Panc1 (cell line): ENCODE data around the gene ADM2. TPM values are rescaled to one million over a fixed set of nuclear protein-coding genes. Genes with fewer than 3 reads are reported as not detected.

Experiments
- ATAC-seq: fragments of 200-7000 bp; cut with Tn5 transposase; 2 replicates; pipeline ENCODE4 v1.9.1; 2020; ENCODE audit warnings: mild to moderate bottlenecking, moderate library complexity
- BruUV-seq: library from RNA; stranded (reverse); fragments of 400-500 nt; replicated peaks from 2 replicates; lab custom pipeline; 2021; lab: Mats Ljungman, UMichigan
- CTCF ChIA-PET: fragments of 300-600 bp; sonication (Branson Sonifier 250); formaldehyde crosslinking; loops from one replicate; lab custom pipeline; 2022; ENCODE audit warnings: antibody characterized with exemption; lab: Charles Lee
- POLR2A ChIA-PET: fragments of 300-600 bp; sonication (Branson Sonifier 250); formaldehyde crosslinking; loops from one replicate; lab custom pipeline; 2022; ENCODE audit warnings: antibody characterized with exemption; lab: Charles Lee
- DNase-seq: peaks from one replicate; pipeline ENCODE4 v3.0.0-alpha.2; 2010; ENCODE audit warnings: low read depth, low spot score
- H3K27ac ChIP-seq: 2 replicates; pipeline ENCODE4 v1.5.1; 2011; ENCODE audit warnings: mild to moderate bottlenecking, low read length, inconsistent platforms
- H3K27me3 ChIP-seq: fragments of 200-500 bp; sonication (Bioruptor generic); 2 replicates; pipeline ENCODE4 v1.6.0; 2014; ENCODE audit warnings: low read length, inconsistent platforms; ENCODE audit not compliant: control insufficient read depth, insufficient read depth
- H3K36me3 ChIP-seq: fragments of 200-500 bp; sonication (Bioruptor generic); 2 replicates; pipeline ENCODE4 v1.5.1; 2014; ENCODE audit warnings: inconsistent platforms, mild to moderate bottlenecking, low read length, moderate library complexity; ENCODE audit not compliant: control insufficient read depth, insufficient read depth
- H3K4me1 ChIP-seq: 2 replicates; pipeline ENCODE4 v1.5.1; 2011; ENCODE audit warnings: inconsistent platforms, mild to moderate bottlenecking, low read length, moderate library complexity; ENCODE audit not compliant: control insufficient read depth, insufficient read depth
- H3K4me3 ChIP-seq, 2 experiments: 2 replicates each; pipeline ENCODE4 v1.5.1; 2011 to 2012; ENCODE audit warnings: low read depth in 2 of 2, low read length in 2 of 2, mild to moderate bottlenecking in 2 of 2, inconsistent platforms in 1 of 2, moderate library complexity in 1 of 2
- H3K9me3 ChIP-seq: fragments of 200-500 bp; sonication (Bioruptor generic); 2 replicates; pipeline ENCODE4 v1.5.1; 2014; ENCODE audit warnings: low read depth, mild to moderate bottlenecking, inconsistent platforms, low read length, moderate library complexity; ENCODE audit not compliant: control insufficient read depth, insufficient read depth
- POLR2AphosphoS5 ChIP-seq: IDR thresholded peaks from 2 replicates; pipeline ENCODE4 v1.6.1; 2012; ENCODE audit warnings: mild to moderate bottlenecking, low read depth, low read length, moderate library complexity
- SIN3A ChIP-seq: IDR thresholded peaks from 2 replicates; pipeline ENCODE4 v1.6.1; 2012; ENCODE audit warnings: low read depth, mild to moderate bottlenecking, low read length, moderate library complexity, borderline replicate concordance; ENCODE audit not compliant: insufficient read depth
- TCF7L2 ChIP-seq: IDR thresholded peaks from 2 replicates; pipeline ENCODE4 v1.6.1; 2011; ENCODE audit warnings: mild to moderate bottlenecking, low read depth, low read length, inconsistent platforms
- in situ Hi-C: cut with HindIII; loops from 2 replicates; pipeline ENCODE4 v1.10.0; 2016; ENCODE audit warnings: low sequenced_read_pairs, low pct_unique_long_range_greater_than_20kb
- intact Hi-C: fragments of 100-400 bp; cut with micrococcal nuclease; formaldehyde crosslinking; loops from one replicate; pipeline ENCODE4 v1.10.0; 2022; ENCODE audit not compliant: unreplicated experiment
- total RNA-seq: library from RNA; stranded (reverse); gene quantifications from one replicate; pipeline ENCODE4 v1.2.1, GENCODE V29; 2021; ENCODE audit not compliant: unreplicated experiment
- TF ChIP-seq, protein P1 (sequence below), 2 experiments: IDR thresholded peaks; 2 replicates each; pipeline ENCODE4 v1.6.1; 2011 to 2012; ENCODE audit warnings: low read depth in 2 of 2, control low read depth in 1 of 2, low read length in 1 of 2, mild to moderate bottlenecking in 1 of 2, moderate library complexity in 1 of 2; ENCODE audit not compliant: insufficient read depth in 1 of 2
- TF ChIP-seq, protein P2 (sequence below): fragments of 450-650 bp; IDR thresholded peaks from 2 replicates; pipeline ENCODE4 v1.5.1; 2017; ENCODE audit warnings: mild to moderate bottlenecking

The ADM2 gene
- total RNA-seq, 1 experiment from 2014 or later, result 3.9 TPM

DNA sequence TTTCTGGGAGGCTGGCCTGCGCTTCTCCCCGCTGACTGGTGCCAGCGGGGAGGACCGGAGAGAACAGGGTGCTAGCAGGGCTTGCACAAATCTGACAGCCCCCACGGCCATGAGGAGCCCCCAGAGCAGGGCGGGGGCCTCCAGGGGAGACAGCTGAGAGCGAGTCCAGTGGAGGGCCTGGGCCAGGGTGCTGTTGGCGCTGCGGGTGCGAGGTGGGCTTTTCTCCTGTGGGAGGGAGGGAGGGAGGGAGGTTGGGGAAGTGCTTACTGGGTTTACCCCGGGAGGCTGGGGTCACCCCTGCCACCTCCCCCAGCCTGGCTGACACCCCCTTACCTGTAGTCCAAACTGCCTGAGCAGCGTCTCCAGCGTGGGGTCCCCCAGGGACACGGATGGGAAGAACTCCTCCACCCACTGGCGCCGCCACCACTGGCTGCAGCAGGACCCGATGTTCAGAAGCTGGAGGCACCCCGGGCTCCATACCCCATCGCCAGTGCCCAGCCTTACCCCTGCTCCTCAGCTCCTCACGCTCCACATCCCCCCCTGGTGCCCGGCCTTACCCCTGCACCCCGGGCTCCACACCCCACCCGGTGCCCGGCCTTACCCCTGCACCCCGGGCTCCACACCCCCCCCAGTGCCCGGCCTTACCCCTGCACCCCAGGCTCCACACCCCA is 22.3 kb downstream of the ADM2 start:
- in situ Hi-C loops, result no loop called here
- Histone ChIP-seq H3K9me3 (no peaks in the 10 kb centered on the region), H3K27me3 (no peaks in the 10 kb centered on the region), H3K4me1 (0 out of 2 replicates have a peak, but pooled peaks cover under 1% of the 10 kb centered on the region), H3K4me3 (no peak overlapping the region), H3K36me3 (peaks cover 4% of the 10 kb centered on the region), H3K27ac (no peak overlapping the region)
- intact Hi-C loops, result no loop called here
- BruUV-seq, result no TSS peak
- TF ChIP-seq, protein P1, sequence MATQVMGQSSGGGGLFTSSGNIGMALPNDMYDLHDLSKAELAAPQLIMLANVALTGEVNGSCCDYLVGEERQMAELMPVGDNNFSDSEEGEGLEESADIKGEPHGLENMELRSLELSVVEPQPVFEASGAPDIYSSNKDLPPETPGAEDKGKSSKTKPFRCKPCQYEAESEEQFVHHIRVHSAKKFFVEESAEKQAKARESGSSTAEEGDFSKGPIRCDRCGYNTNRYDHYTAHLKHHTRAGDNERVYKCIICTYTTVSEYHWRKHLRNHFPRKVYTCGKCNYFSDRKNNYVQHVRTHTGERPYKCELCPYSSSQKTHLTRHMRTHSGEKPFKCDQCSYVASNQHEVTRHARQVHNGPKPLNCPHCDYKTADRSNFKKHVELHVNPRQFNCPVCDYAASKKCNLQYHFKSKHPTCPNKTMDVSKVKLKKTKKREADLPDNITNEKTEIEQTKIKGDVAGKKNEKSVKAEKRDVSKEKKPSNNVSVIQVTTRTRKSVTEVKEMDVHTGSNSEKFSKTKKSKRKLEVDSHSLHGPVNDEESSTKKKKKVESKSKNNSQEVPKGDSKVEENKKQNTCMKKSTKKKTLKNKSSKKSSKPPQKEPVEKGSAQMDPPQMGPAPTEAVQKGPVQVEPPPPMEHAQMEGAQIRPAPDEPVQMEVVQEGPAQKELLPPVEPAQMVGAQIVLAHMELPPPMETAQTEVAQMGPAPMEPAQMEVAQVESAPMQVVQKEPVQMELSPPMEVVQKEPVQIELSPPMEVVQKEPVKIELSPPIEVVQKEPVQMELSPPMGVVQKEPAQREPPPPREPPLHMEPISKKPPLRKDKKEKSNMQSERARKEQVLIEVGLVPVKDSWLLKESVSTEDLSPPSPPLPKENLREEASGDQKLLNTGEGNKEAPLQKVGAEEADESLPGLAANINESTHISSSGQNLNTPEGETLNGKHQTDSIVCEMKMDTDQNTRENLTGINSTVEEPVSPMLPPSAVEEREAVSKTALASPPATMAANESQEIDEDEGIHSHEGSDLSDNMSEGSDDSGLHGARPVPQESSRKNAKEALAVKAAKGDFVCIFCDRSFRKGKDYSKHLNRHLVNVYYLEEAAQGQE (IDR thresholded peaks at IDR 0.05; ENCODE audit: insufficient read depth in 1 of 2, low read depth in 2 of 2, low read length in 1 of 2), result no peak
- TF ChIP-seq, protein P2, sequence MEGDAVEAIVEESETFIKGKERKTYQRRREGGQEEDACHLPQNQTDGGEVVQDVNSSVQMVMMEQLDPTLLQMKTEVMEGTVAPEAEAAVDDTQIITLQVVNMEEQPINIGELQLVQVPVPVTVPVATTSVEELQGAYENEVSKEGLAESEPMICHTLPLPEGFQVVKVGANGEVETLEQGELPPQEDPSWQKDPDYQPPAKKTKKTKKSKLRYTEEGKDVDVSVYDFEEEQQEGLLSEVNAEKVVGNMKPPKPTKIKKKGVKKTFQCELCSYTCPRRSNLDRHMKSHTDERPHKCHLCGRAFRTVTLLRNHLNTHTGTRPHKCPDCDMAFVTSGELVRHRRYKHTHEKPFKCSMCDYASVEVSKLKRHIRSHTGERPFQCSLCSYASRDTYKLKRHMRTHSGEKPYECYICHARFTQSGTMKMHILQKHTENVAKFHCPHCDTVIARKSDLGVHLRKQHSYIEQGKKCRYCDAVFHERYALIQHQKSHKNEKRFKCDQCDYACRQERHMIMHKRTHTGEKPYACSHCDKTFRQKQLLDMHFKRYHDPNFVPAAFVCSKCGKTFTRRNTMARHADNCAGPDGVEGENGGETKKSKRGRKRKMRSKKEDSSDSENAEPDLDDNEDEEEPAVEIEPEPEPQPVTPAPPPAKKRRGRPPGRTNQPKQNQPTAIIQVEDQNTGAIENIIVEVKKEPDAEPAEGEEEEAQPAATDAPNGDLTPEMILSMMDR, result no peak; the same call in 1 of the 2 replicates
- no peak for TF ChIP-seq SIN3A
- no peak for TF ChIP-seq TCF7L2
- TF ChIP-seq POLR2AphosphoS5, result no peak
- ATAC-seq, result no peak
- POLR2A ChIA-PET, result no interaction called here
- CTCF ChIA-PET, result interaction anchor here (0.6 kb wide), 2 partner anchors 65 to 82 kb away, joined by 3 to 4 read pairs; no protein-coding TSS in a partner anchor
- DNase-seq, result no peak

DNA sequence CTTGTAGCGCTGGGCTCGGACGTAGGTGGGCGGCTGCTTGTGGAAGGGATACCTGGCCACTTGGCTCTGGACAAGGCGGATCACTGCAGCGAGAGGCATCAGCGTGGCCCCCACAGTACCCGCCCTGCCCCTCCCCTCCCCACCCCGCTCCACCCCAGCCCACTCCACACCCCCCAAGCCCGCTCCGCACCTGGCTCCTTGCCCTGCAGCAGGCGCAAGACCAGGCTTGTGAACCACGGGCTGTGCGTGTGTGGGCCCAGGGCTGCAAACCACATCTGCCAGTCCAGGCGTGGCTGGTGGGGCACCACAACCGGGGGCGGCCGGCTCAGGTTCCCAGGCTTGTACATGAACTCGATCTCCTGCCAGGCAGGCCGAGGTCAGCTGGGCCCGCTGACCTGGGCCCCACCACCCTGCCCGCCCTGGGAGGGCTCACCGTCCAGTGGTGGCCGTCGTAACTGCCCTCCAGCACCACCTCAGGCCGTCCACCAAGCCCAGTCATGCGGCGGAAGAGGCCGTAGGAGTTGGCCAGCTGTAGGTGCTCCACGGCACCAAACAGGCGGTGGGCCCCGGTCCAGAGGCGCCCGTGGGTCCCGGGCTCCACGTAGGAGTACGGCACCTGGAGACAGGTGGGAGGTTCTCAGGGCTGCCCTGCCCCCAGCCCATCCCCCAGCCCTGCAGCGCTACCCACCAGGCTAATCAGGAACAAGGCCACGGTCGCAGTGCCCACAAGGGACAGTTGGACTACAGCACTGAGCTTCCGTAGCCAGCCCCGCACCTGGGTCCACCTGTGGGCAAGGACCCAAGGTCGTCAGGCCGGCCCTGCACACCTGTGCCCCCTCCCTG is 23.2 kb downstream of the ADM2 start:
- H3K27me3 ChIP-seq, result no peaks in the 10 kb centered on the region
- no peaks in the 10 kb centered on the region for H3K9me3 ChIP-seq
- TF ChIP-seq POLR2AphosphoS5, result no peak
- no peak for TF ChIP-seq TCF7L2
- TF ChIP-seq, protein P1 (IDR thresholded peaks at IDR 0.05; ENCODE audit: insufficient read depth in 1 of 2, low read depth in 2 of 2, low read length in 1 of 2), result no peak
- no peak for TF ChIP-seq SIN3A
- TF ChIP-seq, protein P2, result no peak
- in situ Hi-C loops, result no loop called here
- intact Hi-C loops, result no loop called here
- no peak overlapping the region for H3K4me3 ChIP-seq
- H3K36me3 ChIP-seq, result peaks cover 4% of the 10 kb centered on the region
- ChIA-PET CTCF (no interaction called here), POLR2A (no interaction called here)
- H3K4me1 ChIP-seq, result peaks cover 5% of the 10 kb centered on the region
- ATAC-seq (no peak), DNase-seq (no peak)
- H3K27ac ChIP-seq, result no peak overlapping the region
- BruUV-seq, result no TSS peak
